Embryonic facial prominence (tissue), 1 donor: ENCODE measurements around the gene DMBX1.

Source experiments
- DNase-seq: peaks from one replicate; pipeline ENCODE4 v3.0.0-alpha.2; 2016; ENCODE audit errors: extremely low spot score

DMBX1 gene

GRCh38 chr1:46506470-46507219, 17.0 kb downstream of the DMBX1 start:
- no peak for DNase-seq

DNA sequence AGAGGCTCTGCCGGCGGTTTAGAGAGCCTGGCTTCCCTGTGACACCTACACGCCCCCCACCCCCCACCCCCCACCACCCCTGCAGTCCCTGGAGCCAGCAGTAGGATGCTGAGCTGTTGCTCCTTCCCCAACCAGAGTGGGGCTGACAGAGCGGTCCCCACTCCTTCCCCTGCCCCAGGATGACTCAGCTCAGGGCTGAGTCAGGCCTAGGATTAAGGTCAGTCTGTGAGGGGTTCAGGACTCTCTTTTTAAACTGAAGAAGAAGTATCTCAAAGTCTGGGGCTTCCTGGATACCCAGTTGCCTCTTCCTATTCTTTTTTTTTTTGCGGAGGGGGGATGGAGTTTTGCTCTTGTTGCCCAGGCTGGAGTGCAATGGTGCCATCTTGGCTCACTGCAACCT, 19.1 kb downstream of the DMBX1 start:
- DNase-seq, result no peak

DNA sequence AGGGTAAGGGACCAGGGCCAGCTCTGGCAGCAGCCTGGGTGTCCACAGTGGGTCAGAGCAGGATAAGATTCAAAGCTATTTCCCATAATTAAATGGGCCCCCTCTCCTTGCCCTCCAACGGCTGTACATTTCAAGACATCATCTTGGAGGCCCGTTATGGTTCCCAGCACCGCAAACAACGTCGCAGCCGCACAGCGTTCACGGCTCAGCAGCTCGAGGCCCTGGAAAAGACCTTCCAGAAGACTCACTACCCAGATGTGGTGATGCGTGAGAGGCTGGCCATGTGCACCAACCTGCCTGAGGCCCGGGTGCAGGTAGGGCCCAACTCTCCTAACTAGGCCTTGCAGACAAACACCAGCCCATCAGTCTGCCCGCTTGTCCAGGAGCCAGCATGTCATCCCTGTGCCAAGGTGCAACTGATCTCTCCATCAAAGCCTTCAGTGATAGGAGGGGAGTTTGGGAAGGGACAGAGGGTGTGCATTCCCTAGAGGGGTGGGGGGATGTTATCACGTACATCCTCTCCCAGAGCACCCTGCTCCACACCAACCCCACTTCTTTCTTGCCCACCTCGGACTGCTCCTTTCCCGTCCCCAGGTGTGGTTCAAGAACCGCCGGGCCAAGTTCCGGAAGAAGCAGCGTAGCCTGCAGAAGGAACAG, 20.8 kb downstream of the DMBX1 start:
- no peak for DNase-seq

- DNase-seq, result no peak
These were observed 21.3 kb downstream of the DMBX1 start for GRCh38 chr1:46510998-46511365.

GRCh38 chr1:46512135-46512791, 22.6 kb downstream of the DMBX1 start:
- DNase-seq, result no peak

- DNase-seq, result no peak
These were observed 23.2 kb downstream of the DMBX1 start for GRCh38 chr1:46512792-46513190.

- DNase-seq, result no peak
These were observed 23.9 kb downstream of the DMBX1 start for GRCh38 chr1:46513536-46513935.

DNA sequence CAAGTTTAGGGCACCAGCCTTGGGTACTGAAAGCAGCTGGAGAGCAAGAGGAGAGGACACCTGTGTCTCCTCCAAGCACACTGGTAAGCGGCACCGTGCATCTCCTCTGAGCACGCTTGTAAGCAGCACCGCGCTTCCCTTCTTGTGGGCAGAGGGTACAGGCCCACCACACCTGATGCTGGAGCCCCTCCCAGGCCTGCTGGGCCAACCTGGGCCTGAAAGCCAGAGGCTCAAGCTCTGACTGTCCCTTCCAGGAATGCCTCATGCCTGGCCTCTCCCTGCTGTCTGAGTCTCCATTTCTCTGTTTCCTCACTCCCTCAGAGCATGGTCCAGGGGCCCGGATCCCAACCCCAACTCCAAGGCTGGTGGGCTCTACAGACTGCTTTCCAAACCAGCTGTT, 25.9 kb downstream of the DMBX1 start:
- no peak for DNase-seq

DNA sequence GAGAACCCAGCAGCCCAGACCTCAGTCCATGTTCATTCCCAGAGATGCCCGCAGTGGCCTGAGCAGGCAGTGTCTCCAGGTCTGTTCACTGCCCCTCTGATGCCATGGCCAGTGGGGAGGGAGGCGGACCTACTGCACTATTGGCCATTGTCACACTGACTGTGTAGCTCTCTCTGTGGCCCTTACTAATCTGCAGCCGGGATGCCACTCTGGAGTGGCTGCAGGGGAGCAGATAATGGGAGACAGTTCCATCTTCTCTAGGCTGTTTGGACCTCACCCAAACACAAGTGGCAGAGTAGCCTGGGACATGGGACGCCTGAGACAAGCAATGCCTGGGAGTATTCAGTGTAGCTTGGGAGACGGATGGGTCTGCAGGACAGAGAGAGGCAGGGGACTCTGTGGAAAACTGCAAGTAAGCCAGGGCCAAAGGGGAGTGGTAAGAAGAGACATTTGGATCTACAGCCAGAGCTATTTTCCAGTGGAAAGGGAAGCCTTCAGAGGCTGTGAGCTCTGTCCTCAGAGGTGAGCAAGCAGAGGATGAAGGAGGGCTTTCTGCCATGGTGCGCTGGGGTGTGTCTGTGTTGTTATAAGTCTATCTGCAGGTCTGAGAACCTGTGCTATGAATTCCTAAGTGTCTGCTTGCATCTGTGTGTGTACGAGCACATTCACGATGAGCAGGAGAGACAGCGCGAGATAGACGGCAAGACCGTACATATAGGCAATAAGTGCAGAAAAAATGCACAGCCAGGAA, 26.7 kb downstream of the DMBX1 start:
- no peak for DNase-seq

DNA sequence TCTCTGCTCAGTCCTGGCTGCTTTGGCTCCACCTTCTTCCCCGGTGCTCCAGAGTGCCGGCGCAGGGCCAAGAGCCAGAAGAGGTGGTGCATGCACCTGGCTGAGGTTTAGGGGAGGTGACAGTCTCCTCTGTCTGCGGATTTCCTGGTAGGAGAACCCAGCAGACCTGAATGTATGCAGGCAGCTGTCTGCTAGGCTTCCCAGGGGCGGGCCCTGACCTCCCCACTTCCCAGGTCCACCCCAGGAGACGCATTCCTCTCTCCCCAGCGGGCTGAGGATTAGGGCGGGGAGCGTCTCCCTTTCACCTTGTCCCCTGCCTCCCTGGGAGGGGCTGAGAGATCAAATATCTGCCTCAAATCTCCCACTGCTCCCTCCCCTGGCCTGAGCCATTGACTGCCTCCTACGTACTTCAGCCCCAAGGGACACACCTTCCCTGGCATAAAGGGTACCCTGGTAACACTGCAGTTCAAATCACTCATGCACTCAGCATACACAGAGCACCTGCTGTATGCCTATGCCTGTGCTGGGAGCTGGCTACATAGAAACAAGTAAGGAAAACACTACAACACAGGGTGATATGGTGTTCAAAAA, 27.5 kb downstream of the DMBX1 start:
- no peak for DNase-seq

DNA sequence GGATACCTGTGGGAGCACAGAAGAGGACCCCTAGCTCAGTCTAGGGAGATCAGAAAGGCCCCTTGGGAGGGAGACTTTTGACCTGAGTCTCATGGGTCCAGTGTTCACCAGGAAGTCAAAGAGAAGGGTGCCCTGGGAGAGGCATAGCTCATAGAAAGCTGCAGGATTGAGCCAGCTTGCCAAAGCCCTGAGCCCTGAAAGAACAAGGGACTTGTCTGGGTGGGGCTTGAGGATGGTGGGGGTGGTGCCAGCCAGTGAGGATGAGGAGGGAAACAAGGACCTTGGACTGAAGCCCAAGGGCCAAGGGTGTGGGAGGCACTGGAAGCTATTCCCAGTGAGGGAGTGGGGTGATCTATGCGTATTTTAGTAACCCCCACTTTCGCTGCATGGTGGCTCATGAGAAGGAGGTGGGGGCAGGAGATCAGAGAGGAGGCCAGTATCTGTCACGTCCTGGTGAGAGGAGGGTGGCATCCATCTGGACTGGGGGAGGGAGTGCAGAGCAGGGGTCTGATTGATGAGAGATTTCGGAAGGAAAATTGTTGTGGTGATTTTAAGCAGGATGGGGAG, 28.4 kb downstream of the DMBX1 start:
- no peak for DNase-seq

DNA sequence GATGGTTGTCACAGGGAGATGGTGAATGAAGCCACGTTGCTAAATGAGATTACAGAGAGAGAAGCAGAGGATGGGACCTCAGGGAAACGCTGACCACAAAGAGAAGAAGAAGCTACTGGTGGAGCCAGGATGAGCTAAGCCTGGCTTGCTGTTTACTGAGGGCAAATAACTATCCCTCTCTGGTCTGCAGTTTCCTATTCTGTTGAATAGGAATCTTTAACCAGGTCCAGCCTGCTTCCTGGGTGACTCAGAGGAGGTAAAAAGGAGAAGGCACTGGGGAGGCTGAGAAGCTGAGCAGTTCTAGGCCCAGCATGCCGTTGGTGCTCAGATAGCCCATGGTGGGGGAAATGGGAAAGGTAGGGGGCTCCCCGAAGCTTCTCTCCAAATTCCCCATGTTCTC, 29.6 kb downstream of the DMBX1 start:
- no peak for DNase-seq

- no peak for DNase-seq
These were observed 30.7 kb downstream of the DMBX1 start for GRCh38 chr1:46520063-46520911.

GRCh38 chr1:46521414-46521813, 31.8 kb downstream of the DMBX1 start:
- DNase-seq, result no peak

DNA sequence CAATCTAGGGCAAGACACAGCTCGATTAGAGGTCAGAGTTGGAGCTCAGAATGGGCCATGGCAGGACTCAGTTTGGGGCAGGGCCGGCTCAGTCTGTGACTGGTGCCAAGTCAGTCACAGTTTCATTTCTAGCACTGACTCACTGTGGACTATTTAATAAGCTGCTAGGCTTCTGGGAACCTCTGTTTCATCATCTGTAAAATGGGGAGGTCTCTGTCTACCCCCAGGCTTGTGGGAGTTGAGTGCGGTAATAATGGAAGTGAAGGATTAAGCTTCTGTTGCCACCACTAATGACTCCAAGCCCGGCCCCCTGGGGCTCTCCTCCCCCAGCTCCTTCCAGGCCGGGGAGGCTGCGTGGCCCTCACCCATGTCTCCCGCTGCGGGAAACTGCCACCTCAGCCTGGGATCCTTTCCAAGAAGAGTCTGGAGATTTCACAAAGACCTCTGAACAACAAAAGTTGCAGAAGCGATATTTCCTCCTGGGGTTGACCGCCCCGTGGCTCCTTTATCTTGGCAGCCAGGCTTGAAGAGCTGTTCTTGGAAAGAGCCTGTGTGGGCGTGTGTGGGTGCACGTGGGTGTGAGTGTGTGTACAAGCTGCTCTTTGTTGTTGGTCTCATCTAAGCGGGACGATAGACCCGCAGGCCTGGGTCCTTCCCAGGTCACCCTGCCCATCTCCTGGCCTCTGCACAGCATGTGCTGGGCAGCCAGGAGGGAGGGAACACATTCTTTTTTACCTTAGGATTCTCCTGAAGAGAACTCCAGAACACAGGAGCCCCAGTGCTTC, 32.7 kb downstream of the DMBX1 start:
- DNase-seq, result no peak

DNA sequence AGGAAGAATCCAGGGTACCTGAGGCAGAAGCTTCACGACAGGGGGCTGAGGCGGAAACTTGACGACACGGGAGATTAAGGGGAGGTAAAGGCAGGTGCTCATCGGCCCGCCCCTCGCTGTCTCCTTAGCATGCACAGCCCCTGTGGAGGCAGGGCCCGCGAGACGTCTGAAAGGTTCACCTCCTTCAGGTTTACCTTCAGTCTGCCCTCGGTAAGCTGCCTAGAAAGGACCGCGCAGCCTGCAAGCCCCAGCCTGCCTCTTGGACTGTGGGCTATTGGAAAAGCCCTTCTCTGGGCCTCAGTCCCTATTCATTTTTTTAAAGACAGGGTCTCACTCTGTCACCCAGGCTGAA, 33.3 kb downstream of the DMBX1 start:
- no peak for DNase-seq

GRCh38 chr1:46523496-46524353, 34.1 kb downstream of the DMBX1 start:
- no peak for DNase-seq

- DNase-seq, result no peak
These were observed 35.2 kb downstream of the DMBX1 start for GRCh38 chr1:46524843-46525242.
